ENCODE results near the gene SLC6A18.

The SLC6A18 gene

DNA sequence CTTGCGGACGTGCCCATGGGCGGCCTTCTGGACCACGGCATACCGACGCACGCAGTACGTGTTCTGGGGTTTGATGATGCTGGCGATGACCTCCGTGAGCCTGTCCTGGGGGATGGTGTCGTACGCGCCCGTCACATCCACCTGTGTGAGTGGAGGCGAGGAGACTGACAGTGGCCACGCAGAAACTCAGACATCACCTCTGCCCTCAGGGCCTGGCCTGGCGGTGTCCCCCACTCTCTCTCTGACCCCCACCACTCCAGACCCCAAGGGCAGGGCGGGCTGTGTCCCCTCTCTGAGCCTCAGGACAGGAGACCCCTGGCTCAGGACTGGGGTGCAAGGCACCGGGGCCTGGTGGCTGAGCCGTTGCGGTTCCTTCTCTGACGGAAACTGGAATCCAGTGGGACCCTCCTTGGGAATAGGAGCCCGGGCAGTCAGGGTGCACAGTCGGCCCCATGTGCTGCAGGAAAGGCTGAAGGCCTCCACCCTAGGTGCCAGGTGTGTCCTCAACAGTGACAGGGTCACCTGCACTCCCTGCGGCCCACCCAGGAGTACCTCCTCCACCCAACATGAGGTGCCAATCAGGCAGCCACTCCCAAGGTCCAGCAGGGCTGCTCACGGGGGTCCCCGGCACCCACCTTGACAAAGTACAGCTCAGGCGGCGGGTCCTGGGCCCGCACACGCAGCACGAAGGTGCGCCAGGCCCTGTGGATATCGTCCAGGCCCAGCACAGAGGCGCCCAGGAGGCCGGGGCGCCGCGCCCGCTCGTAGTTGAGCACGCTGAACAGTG, 53.7 kb downstream of the SLC6A18 start:
- Histone ChIP-seq H2AFZ (ENCODE audit: low read depth, low read length) (no peak overlapping the region), H4K20me1 (ENCODE audit: insufficient read depth, low read length) (no peaks in the 10 kb centered on the region), H3K4me2 (ENCODE audit: low read length) (no peak overlapping the region), H3K4me3 (ENCODE audit: low read length) (no peak overlapping the region), H3K9me3 (ENCODE audit: insufficient read depth, low read length) (no peaks in the 10 kb centered on the region), H3K79me2 (ENCODE audit: low read length) (no peaks in the 10 kb centered on the region), H3K4me1 (ENCODE audit: low read length) (no peaks in the 10 kb centered on the region), H3K27ac (ENCODE audit: low read length) (no peak overlapping the region), H3K9ac (ENCODE audit: low read length) (no peak overlapping the region), H3K27me3 (ENCODE audit: low read depth, low read length) (no peaks in the 10 kb centered on the region), H3K36me3 (replicated peaks; ENCODE audit: low read depth, low read length) (no peaks in the 10 kb centered on the region)
- TF ChIP-seq, protein P1, sequence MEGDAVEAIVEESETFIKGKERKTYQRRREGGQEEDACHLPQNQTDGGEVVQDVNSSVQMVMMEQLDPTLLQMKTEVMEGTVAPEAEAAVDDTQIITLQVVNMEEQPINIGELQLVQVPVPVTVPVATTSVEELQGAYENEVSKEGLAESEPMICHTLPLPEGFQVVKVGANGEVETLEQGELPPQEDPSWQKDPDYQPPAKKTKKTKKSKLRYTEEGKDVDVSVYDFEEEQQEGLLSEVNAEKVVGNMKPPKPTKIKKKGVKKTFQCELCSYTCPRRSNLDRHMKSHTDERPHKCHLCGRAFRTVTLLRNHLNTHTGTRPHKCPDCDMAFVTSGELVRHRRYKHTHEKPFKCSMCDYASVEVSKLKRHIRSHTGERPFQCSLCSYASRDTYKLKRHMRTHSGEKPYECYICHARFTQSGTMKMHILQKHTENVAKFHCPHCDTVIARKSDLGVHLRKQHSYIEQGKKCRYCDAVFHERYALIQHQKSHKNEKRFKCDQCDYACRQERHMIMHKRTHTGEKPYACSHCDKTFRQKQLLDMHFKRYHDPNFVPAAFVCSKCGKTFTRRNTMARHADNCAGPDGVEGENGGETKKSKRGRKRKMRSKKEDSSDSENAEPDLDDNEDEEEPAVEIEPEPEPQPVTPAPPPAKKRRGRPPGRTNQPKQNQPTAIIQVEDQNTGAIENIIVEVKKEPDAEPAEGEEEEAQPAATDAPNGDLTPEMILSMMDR (IDR thresholded peaks at IDR 0.05; ENCODE audit: low read depth, low read length) = no peak
- TF ChIP-seq EZH2phosphoT487 (IDR thresholded peaks at IDR 0.05; ENCODE audit: low read depth) = no peak

DNA sequence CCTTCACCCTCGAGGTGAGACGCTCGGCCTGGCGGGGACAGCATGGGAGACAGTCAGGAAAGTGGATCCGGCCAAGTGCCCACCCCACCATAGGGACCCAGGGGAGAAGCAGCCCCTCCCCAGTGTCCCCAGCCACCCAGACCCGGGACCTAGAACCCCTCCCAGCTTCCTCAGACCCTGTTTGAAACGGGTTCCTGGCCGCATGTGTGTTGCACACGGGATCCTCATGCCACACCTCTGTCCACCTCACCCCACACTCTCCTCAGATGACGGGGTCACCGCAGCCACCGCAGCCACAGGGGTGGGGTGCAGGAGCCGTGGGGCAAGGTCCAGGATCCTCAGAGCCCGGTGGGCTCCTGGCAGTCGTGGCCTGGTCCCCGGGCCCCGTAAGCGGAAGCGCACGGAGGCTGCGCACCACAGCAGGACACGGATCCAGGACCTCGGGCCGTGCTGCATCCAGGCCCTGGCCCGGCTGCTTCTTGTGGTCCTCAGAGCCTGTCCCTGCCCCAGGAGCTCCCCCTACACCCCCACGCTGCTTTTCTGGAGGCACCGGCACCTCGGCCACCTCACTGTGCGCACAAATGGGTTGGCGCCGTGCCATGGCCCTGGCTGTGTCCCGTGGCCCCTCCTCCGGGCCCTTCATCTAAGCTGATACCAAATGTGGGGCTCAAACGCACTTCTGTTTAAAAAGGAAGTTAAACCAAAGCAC, 54.4 kb downstream of the SLC6A18 start:
- Histone ChIP-seq H3K9ac (ENCODE audit: low read length) (no peak overlapping the region), H3K9me3 (ENCODE audit: insufficient read depth, low read length) (no peaks in the 10 kb centered on the region), H2AFZ (ENCODE audit: low read depth, low read length) (no peak overlapping the region), H3K27ac (ENCODE audit: low read length) (no peak overlapping the region), H3K36me3 (replicated peaks; ENCODE audit: low read depth, low read length) (no peaks in the 10 kb centered on the region), H3K4me1 (ENCODE audit: low read length) (no peaks in the 10 kb centered on the region), H4K20me1 (ENCODE audit: insufficient read depth, low read length) (no peaks in the 10 kb centered on the region), H3K79me2 (ENCODE audit: low read length) (no peaks in the 10 kb centered on the region), H3K4me2 (ENCODE audit: low read length) (no peak overlapping the region), H3K4me3 (ENCODE audit: low read length) (no peak overlapping the region), H3K27me3 (ENCODE audit: low read depth, low read length) (no peaks in the 10 kb centered on the region)
- TF ChIP-seq EZH2phosphoT487 (IDR thresholded peaks at IDR 0.05; ENCODE audit: low read depth) = no peak
- TF ChIP-seq, protein P1 (IDR thresholded peaks at IDR 0.05; ENCODE audit: low read depth, low read length) = no peak

GRCh38 chr5:1280177-1281037, 55.2 kb downstream of the SLC6A18 start:
- no peaks in the 10 kb centered on the region for H3K4me1 ChIP-seq (ENCODE audit: low read length)
- no peak overlapping the region for H3K4me2 ChIP-seq (ENCODE audit: low read length)
- TF ChIP-seq EZH2phosphoT487 (IDR thresholded peaks at IDR 0.05; ENCODE audit: low read depth) = no peak
- TF ChIP-seq, protein P1 (IDR thresholded peaks at IDR 0.05; ENCODE audit: low read depth, low read length) = no peak
- no peaks in the 10 kb centered on the region for H3K27me3 ChIP-seq (ENCODE audit: low read depth, low read length)
- H3K79me2 ChIP-seq (ENCODE audit: low read length) = no peaks in the 10 kb centered on the region
- H3K9me3 ChIP-seq (ENCODE audit: insufficient read depth, low read length) = no peaks in the 10 kb centered on the region
- no peaks in the 10 kb centered on the region for H4K20me1 ChIP-seq (ENCODE audit: insufficient read depth, low read length)
- H3K27ac ChIP-seq (ENCODE audit: low read length) = no peak overlapping the region
- no peaks in the 10 kb centered on the region for H3K36me3 ChIP-seq (replicated peaks; ENCODE audit: low read depth, low read length)
- H2AFZ ChIP-seq (ENCODE audit: low read depth, low read length) = no peak overlapping the region
- H3K4me3 ChIP-seq (ENCODE audit: low read length) = no peak overlapping the region
- H3K9ac ChIP-seq (ENCODE audit: low read length) = no peak overlapping the region

Data from OCI-LY3 (cell line).